Forelimb muscle (tissue), 1 donor: ENCODE data around the gene GSG1L2. TPM values are rescaled to one million over a fixed set of nuclear protein-coding genes. Genes with fewer than 3 reads are reported as not detected.

ENCODE experiments used
- DNase-seq: peaks from one replicate; pipeline ENCODE4 v3.0.0-alpha.2; 2013; ENCODE audit warnings: low read depth
- polyA plus RNA-seq: library from polyadenylated mRNA; unstranded; fragments of 120-200 nt; gene quantifications from one replicate; pipeline ENCODE4 v1.2.1, GENCODE V29; 2013; ENCODE audit not compliant: insufficient read length

The GSG1L2 gene
- polyA plus RNA-seq = not detected

- DNase-seq = no peak
Observed at GRCh38 chr17:9821921-9822320, at the start of gene GSG1L2. TSS of gene GSG1L2 (minus strand) at chr17:9822079. CDS start at chr17:9822071, 8 bp downstream.

GRCh38 chr17:9868552-9868951 is 46.7 kb upstream of the GSG1L2 start:
- no peak for DNase-seq

- no peak for DNase-seq
Observed at GRCh38 chr17:9865586-9865985, 43.7 kb upstream of the GSG1L2 start.

- no peak for DNase-seq
Observed at GRCh38 chr17:9862949-9863348, 41.1 kb upstream of the GSG1L2 start.

GRCh38 chr17:9862220-9862619 is 40.3 kb upstream of the GSG1L2 start:
- DNase-seq = no peak

- no peak for DNase-seq
Observed at GRCh38 chr17:9860851-9861250, 39.0 kb upstream of the GSG1L2 start.

GRCh38 chr17:9859781-9860180 is 37.9 kb upstream of the GSG1L2 start:
- no peak for DNase-seq

- no peak for DNase-seq
Observed at GRCh38 chr17:9855036-9855435, 33.2 kb upstream of the GSG1L2 start.

GRCh38 chr17:9854255-9854654 is 32.4 kb upstream of the GSG1L2 start:
- DNase-seq = no peak

GRCh38 chr17:9850151-9850550 is 28.3 kb upstream of the GSG1L2 start:
- DNase-seq = no peak

- DNase-seq = no peak
Observed at GRCh38 chr17:9845306-9845705, 23.4 kb upstream of the GSG1L2 start.

GRCh38 chr17:9844153-9844552 is 22.3 kb upstream of the GSG1L2 start:
- no peak for DNase-seq

- DNase-seq = no peak
Observed at GRCh38 chr17:9843152-9844010, 21.5 kb upstream of the GSG1L2 start.

- no peak for DNase-seq
Observed at GRCh38 chr17:9842057-9842758, 20.3 kb upstream of the GSG1L2 start.

- no peak for DNase-seq
Observed at GRCh38 chr17:9839433-9839832, 17.6 kb upstream of the GSG1L2 start.

GRCh38 chr17:9837551-9838471 is 15.9 kb upstream of the GSG1L2 start:
- peak; percentile 14 for DNase-seq

- DNase-seq = no peak
Observed at GRCh38 chr17:9833922-9834321, 12.0 kb upstream of the GSG1L2 start.

GRCh38 chr17:9830711-9831110 is 8.8 kb upstream of the GSG1L2 start:
- DNase-seq = no peak

GRCh38 chr17:9829343-9829742 is 7.5 kb upstream of the GSG1L2 start:
- DNase-seq = no peak

GRCh38 chr17:9828296-9829295 is 6.7 kb upstream of the GSG1L2 start:
- no peak for DNase-seq
